ENCODE measurements around the gene FHAD1. TPM values are rescaled to one million over a fixed set of nuclear protein-coding genes. Genes with fewer than 3 reads are reported as not detected.

The FHAD1 gene
- total and polyA plus RNA-seq, 10 of the 15 experiments (the other 5 are each of a cell fraction or from before 2014, with no cell fraction given) = 0.09 to 1.0 (median 0.32) TPM; not detected in 2

DNA sequence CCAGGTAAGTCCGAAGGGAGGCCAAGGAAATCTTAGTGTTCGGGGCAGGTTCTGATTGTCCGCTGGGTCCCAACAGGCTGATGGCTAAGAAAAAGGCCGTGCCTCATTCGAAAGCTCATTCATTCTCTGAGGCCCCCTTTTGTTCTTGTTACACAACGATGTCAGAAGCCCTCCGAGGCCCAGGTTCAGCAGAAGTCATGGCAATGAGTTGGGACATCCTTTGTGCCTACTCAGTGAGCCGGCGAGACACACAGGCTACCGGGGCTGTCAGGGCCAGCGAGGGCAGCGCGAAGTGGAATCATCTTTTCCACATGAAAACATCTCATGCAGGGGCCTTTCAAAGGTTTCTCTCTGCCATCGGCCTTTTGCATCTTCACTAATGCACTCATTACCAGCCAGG lies 113.7 kb downstream of the FHAD1 start:
- Histone ChIP-seq H3K27ac (ENCODE audit: control insufficient read depth, insufficient read depth) (no peak overlapping the region), H4K20me1 (ENCODE audit: control insufficient read depth, insufficient read depth) (no peaks in the 10 kb centered on the region), H3K79me2 (ENCODE audit: control insufficient read depth, insufficient read depth, low read length) (no peaks in the 10 kb centered on the region), H3K36me3 (ENCODE audit: control insufficient read depth in 2 of 2, insufficient read depth in 2 of 2, low read length in 1 of 2) (no peaks in the 10 kb centered on the region), H3K9ac (ENCODE audit: control insufficient read depth, insufficient read depth, low read length) (no peak overlapping the region), H3K4me2 (ENCODE audit: control insufficient read depth, insufficient read depth) (no peak overlapping the region), H3K27me3 (replicated peaks in 1 of 2; ENCODE audit: control insufficient read depth in 2 of 2, insufficient read depth in 2 of 2, low read length in 1 of 2) (no peaks in the 10 kb centered on the region), H3K4me3 (no peak overlapping the region), H3K4me1 (ENCODE audit: control insufficient read depth, insufficient read depth, low read length) (peaks cover 3% of the 10 kb centered on the region), H3K9me3 (replicated peaks; ENCODE audit: control insufficient read depth, insufficient read depth, low read length) (no peaks in the 10 kb centered on the region), H2AFZ (ENCODE audit: control insufficient read depth, low read depth, low read length) (no peak overlapping the region)
- intact Hi-C loops (cut with micrococcal nuclease; ENCODE audit: unreplicated experiment) = no loop called here
- DNase-seq (ENCODE audit: low read depth, low spot score) = no peak
- TF ChIP-seq NR2C1 (IDR thresholded peaks at IDR 0.05) (no peak), E2F4 (IDR thresholded peaks at IDR 0.05; ENCODE audit: low read depth, low read length) (no peak), ETV6 (conservative IDR thresholded peaks at IDR 0.05 in 1 of 2, IDR thresholded peaks at IDR 0.05 in 1 of 2; ENCODE audit: borderline replicate concordance in 1 of 2, low read depth in 1 of 2) (no peak), PML (IDR thresholded peaks at IDR 0.05; ENCODE audit: low read length) (no peak), SMC3 (IDR thresholded peaks at IDR 0.05; ENCODE audit: borderline replicate concordance, low read length) (no peak)
- TF ChIP-seq, protein P1, sequence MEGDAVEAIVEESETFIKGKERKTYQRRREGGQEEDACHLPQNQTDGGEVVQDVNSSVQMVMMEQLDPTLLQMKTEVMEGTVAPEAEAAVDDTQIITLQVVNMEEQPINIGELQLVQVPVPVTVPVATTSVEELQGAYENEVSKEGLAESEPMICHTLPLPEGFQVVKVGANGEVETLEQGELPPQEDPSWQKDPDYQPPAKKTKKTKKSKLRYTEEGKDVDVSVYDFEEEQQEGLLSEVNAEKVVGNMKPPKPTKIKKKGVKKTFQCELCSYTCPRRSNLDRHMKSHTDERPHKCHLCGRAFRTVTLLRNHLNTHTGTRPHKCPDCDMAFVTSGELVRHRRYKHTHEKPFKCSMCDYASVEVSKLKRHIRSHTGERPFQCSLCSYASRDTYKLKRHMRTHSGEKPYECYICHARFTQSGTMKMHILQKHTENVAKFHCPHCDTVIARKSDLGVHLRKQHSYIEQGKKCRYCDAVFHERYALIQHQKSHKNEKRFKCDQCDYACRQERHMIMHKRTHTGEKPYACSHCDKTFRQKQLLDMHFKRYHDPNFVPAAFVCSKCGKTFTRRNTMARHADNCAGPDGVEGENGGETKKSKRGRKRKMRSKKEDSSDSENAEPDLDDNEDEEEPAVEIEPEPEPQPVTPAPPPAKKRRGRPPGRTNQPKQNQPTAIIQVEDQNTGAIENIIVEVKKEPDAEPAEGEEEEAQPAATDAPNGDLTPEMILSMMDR (IDR thresholded peaks at IDR 0.05 in 2 of 3, conservative IDR thresholded peaks at IDR 0.05 in 1 of 3; ENCODE audit: control insufficient read depth in 2 of 3, extremely low read depth in 1 of 3, insufficient read depth in 1 of 3, low read depth in 3 of 3, low read length in 3 of 3) = no peak
- BruUV-seq (replicated peaks) = no TSS peak
- ATAC-seq = no peak
- POLR2A ChIA-PET = no interaction called here
- WGBS (ENCODE audit: insufficient coverage, insufficient replicate concordance, low lambda C conversion rate, missing lambda C conversion rate) = 60% methylated on average over 14 of the region's 14 CpGs
- RAD21 ChIA-PET (ENCODE audit: unreplicated experiment) = no interaction called here
- no peak for FAIRE-seq
- SMC1A ChIA-PET (ENCODE audit: uncharacterized antibody, unreplicated experiment) = interaction anchor here (1.1 to 1.8 kb wide), 4 partner anchors 16 to 72 kb away, joined by 3 to 6 read pairs (median 4); no protein-coding TSS in a partner anchor
- CTCF ChIA-PET = interaction anchor here (1.5 kb wide), 1 partner anchor 37 kb away, joined by 4 read pairs; no protein-coding TSS in a partner anchor
- in situ Hi-C loops (cut with MboI) = no loop called here
